ENCODE data around the gene SIRT4.

Gene SIRT4

GRCh38 chr12:120337730-120338129, 35.6 kb downstream of the SIRT4 start:
- H3K4me3 ChIP-seq (ENCODE audit: low read length): no peak overlapping the region
- TF ChIP-seq ZNF274 (IDR thresholded peaks at IDR 0.05; ENCODE audit: low read depth, low read length): no peak

GRCh38 chr12:120339256-120339655, 37.1 kb downstream of the SIRT4 start:
- no peak for TF ChIP-seq ZNF274 (IDR thresholded peaks at IDR 0.05; ENCODE audit: low read depth, low read length)
- no peak overlapping the region for H3K4me3 ChIP-seq (ENCODE audit: low read length)

- no peak overlapping the region for H3K4me3 ChIP-seq (ENCODE audit: low read length)
- no peak for TF ChIP-seq ZNF274 (IDR thresholded peaks at IDR 0.05; ENCODE audit: low read depth, low read length)
These were observed 40.3 kb downstream of the SIRT4 start for GRCh38 chr12:120342175-120343038.

GRCh38 chr12:120343039-120343537, 41.0 kb downstream of the SIRT4 start:
- H3K4me3 ChIP-seq (ENCODE audit: low read length): no peak overlapping the region

GRCh38 chr12:120343692-120344091, 41.6 kb downstream of the SIRT4 start:
- TF ChIP-seq ZNF274 (IDR thresholded peaks at IDR 0.05; ENCODE audit: low read depth, low read length): no peak
- no peak overlapping the region for H3K4me3 ChIP-seq (ENCODE audit: low read length)

More at GRCh38 chr12:120343039-120343537, 41.0 kb downstream of the SIRT4 start:
- TF ChIP-seq ZNF274 (IDR thresholded peaks at IDR 0.05; ENCODE audit: low read depth, low read length): no peak

GRCh38 chr12:120346031-120346430, 43.9 kb downstream of the SIRT4 start:
- no peak for TF ChIP-seq ZNF274 (IDR thresholded peaks at IDR 0.05; ENCODE audit: low read depth, low read length)

GRCh38 chr12:120346681-120347080, 44.6 kb downstream of the SIRT4 start:
- no peak overlapping the region for H3K4me3 ChIP-seq (ENCODE audit: low read length)
- TF ChIP-seq ZNF274 (IDR thresholded peaks at IDR 0.05; ENCODE audit: low read depth, low read length): no peak

More at GRCh38 chr12:120346031-120346430, 43.9 kb downstream of the SIRT4 start:
- no peak overlapping the region for H3K4me3 ChIP-seq (ENCODE audit: low read length)

GRCh38 chr12:120347766-120348165, 45.6 kb downstream of the SIRT4 start:
- TF ChIP-seq ZNF274 (IDR thresholded peaks at IDR 0.05; ENCODE audit: low read depth, low read length): no peak
- no peak overlapping the region for H3K4me3 ChIP-seq (ENCODE audit: low read length)

- TF ChIP-seq ZNF274 (IDR thresholded peaks at IDR 0.05; ENCODE audit: low read depth, low read length): no peak
- no peak overlapping the region for H3K4me3 ChIP-seq (ENCODE audit: low read length)
These were observed 48.6 kb downstream of the SIRT4 start for GRCh38 chr12:120350576-120351350.

- no peak for TF ChIP-seq ZNF274 (IDR thresholded peaks at IDR 0.05; ENCODE audit: low read depth, low read length)
- no peak overlapping the region for H3K4me3 ChIP-seq (ENCODE audit: low read length)
These were observed 50.0 kb downstream of the SIRT4 start for GRCh38 chr12:120352117-120352516.

GRCh38 chr12:120353136-120353535, 51.0 kb downstream of the SIRT4 start:
- H3K4me3 ChIP-seq (ENCODE audit: low read length): no peak overlapping the region
- no peak for TF ChIP-seq ZNF274 (IDR thresholded peaks at IDR 0.05; ENCODE audit: low read depth, low read length)

GRCh38 chr12:120353556-120354317, 51.6 kb downstream of the SIRT4 start:
- H3K4me3 ChIP-seq (ENCODE audit: low read length): no peak overlapping the region
- TF ChIP-seq ZNF274 (IDR thresholded peaks at IDR 0.05; ENCODE audit: low read depth, low read length): no peak

- H3K4me3 ChIP-seq (ENCODE audit: low read length): no peak overlapping the region
These were observed 54.5 kb downstream of the SIRT4 start for GRCh38 chr12:120356567-120357030.

GRCh38 chr12:120357104-120357503, 55.0 kb downstream of the SIRT4 start:
- H3K4me3 ChIP-seq (ENCODE audit: low read length): no peak overlapping the region
- TF ChIP-seq ZNF274 (IDR thresholded peaks at IDR 0.05; ENCODE audit: low read depth, low read length): no peak

More at GRCh38 chr12:120356567-120357030, 54.5 kb downstream of the SIRT4 start:
- TF ChIP-seq ZNF274 (IDR thresholded peaks at IDR 0.05; ENCODE audit: low read depth, low read length): no peak

All from GM08714 (cell line).